Measurements from ENCODE around the gene RPRD2. TPM values are rescaled to one million over a fixed set of nuclear protein-coding genes. Genes with fewer than 3 reads are reported as not detected.
"Not testable (repeated sequence)": the region's sequence is repeated elsewhere in the genome, so short reads cannot be mapped to it uniquely, and the experiment has no call there.

The RPRD2 gene
- total and polyA plus RNA-seq, 9 of the 15 experiments (the other 6 are each of a cell fraction or from before 2014, with no cell fraction given), result 1.5 to 21.6 (median 7.7) TPM

DNA sequence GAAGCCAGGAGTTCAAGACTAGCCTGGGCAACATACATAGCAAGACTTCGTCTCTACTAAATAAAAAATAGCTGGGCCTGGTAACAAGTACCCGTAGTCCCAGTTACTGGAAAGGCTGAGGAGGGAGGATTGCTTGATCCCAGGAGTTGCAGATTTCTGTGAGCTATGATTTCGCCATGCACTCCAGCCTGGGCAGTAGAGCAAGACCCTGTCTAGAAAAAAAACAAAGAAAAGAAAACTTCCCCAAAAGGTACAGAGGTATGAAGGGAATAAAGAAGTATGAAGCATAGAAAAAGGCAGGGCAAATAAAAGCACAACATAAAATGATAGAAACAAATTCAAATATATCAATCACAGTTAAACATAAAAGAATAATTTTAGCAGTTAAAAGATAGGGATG lies 28.7 kb downstream of the RPRD2 start:
- intact Hi-C loops (cut with micrococcal nuclease) (no loop called here), in situ Hi-C loops (cut with MboI) (no loop called here)
- POLR2A ChIA-PET, result interaction anchor here (0.6 to 1.5 kb wide), 4 partner anchors 12 to 33 kb away, joined by 3 to 4 read pairs (median 3); partner anchors contain the start of gene RPRD2
- no TSS peak for BruUV-seq (replicated peaks)
- CTCF ChIA-PET (ENCODE audit: low intra/inter-chr PET ratio), result no interaction called here
- Histone ChIP-seq H4K20me1 (replicated peaks; ENCODE audit: control insufficient read depth, insufficient read depth, low read length) (0 out of 2 replicates have a peak, but pooled peaks cover 3% of the 10 kb centered on the region), H3K27ac (ENCODE audit: extremely low read depth, low read depth, low read length) (no peak overlapping the region), H3K36me3 (ENCODE audit: control insufficient read depth, insufficient read depth, low read length) (no peaks in the 10 kb centered on the region; the same call in 2 of the 3 replicates), H3K79me2 (ENCODE audit: control insufficient read depth, insufficient read depth, low read length) (peaks cover 79% of the 10 kb centered on the region), H3K27me3 (ENCODE audit: control insufficient read depth in 2 of 2, insufficient read depth in 2 of 2, low read length in 2 of 2) (no peaks in the 10 kb centered on the region), H3K4me2 (ENCODE audit: insufficient read depth, low read length) (no peak overlapping the region), H3K4me1 (replicated peaks in 1 of 2; ENCODE audit: control insufficient read depth in 2 of 2, insufficient read depth in 2 of 2, low read length in 2 of 2) (no peaks in the 10 kb centered on the region; a peak in 1 of 5 replicates), H2AFZ (ENCODE audit: low read depth, low read length) (no peak overlapping the region), H3K9me3 (replicated peaks; ENCODE audit: control insufficient read depth, insufficient read depth, low read depth, low read length) (no peaks in the 10 kb centered on the region), H3K9me1 (ENCODE audit: control insufficient read depth, insufficient read depth, low read length) (no peaks in the 10 kb centered on the region), H3K9ac (ENCODE audit: insufficient read depth in 1 of 2, low read depth in 2 of 2, low read length in 2 of 2) (no peak overlapping the region), H3K4me3 (no peak overlapping the region)
- FAIRE-seq, result no peak
- DNase-seq (ENCODE audit: extremely low read depth in 1 of 4, low spot score in 3 of 4), result no peak
- no peak for ATAC-seq
- WGBS (ENCODE audit: insufficient coverage, low coverage, missing lambda C conversion rate), result 90% methylated on average over 3 of the region's 3 CpGs
- peak; percentile 52 for TF ChIP-seq ZNF121 (CRISPR knock-in tag; conservative IDR thresholded peaks at IDR 0.05)
- TF ChIP-seq, protein P1, sequence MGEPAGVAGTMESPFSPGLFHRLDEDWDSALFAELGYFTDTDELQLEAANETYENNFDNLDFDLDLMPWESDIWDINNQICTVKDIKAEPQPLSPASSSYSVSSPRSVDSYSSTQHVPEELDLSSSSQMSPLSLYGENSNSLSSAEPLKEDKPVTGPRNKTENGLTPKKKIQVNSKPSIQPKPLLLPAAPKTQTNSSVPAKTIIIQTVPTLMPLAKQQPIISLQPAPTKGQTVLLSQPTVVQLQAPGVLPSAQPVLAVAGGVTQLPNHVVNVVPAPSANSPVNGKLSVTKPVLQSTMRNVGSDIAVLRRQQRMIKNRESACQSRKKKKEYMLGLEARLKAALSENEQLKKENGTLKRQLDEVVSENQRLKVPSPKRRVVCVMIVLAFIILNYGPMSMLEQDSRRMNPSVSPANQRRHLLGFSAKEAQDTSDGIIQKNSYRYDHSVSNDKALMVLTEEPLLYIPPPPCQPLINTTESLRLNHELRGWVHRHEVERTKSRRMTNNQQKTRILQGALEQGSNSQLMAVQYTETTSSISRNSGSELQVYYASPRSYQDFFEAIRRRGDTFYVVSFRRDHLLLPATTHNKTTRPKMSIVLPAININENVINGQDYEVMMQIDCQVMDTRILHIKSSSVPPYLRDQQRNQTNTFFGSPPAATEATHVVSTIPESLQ (CRISPR knock-in tag; IDR thresholded peaks at IDR 0.05), result no peak

DNA sequence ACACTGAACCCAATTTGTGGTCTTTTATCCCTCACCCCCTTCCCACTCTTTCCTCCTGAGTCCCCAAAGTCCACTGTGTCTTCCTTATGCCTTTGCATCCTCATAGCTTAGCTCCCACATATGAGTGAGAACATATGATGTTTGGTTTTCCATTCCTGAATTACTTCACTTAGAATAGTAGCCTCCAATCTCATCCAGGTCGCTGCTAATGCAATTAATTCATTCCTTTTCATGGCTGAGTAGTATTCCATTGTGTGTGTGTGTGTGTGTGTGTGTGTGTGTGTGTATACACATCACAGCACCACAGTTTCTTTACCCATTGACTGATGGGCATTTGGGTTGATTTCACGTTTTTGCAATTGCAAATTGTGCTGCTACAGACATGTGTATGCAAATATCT lies 31.2 kb downstream of the RPRD2 start:
- H3K9me3 ChIP-seq (replicated peaks; ENCODE audit: control insufficient read depth, insufficient read depth, low read depth, low read length); H3K36me3 ChIP-seq (ENCODE audit: control insufficient read depth, insufficient read depth, low read length); H3K9ac ChIP-seq (ENCODE audit: insufficient read depth in 1 of 2, low read depth in 2 of 2, low read length in 2 of 2); ATAC-seq; CTCF ChIA-PET (ENCODE audit: low intra/inter-chr PET ratio); H3K4me2 ChIP-seq (ENCODE audit: insufficient read depth, low read length); H3K4me1 ChIP-seq (replicated peaks in 1 of 2; ENCODE audit: control insufficient read depth in 2 of 2, insufficient read depth in 2 of 2, low read length in 2 of 2); intact Hi-C loops (cut with micrococcal nuclease); FAIRE-seq; DNase-seq (ENCODE audit: extremely low read depth in 1 of 4, low spot score in 3 of 4); H3K27me3 ChIP-seq (ENCODE audit: control insufficient read depth in 2 of 2, insufficient read depth in 2 of 2, low read length in 2 of 2); BruUV-seq (replicated peaks); in situ Hi-C loops (cut with MboI); H4K20me1 ChIP-seq (replicated peaks; ENCODE audit: control insufficient read depth, insufficient read depth, low read length); H3K4me3 ChIP-seq; H3K9me1 ChIP-seq (ENCODE audit: control insufficient read depth, insufficient read depth, low read length); H2AFZ ChIP-seq (ENCODE audit: low read depth, low read length); H3K27ac ChIP-seq (ENCODE audit: extremely low read depth, low read depth, low read length): not testable (repeated sequence)
- peaks cover 76% of the 10 kb centered on the region for H3K79me2 ChIP-seq (ENCODE audit: control insufficient read depth, insufficient read depth, low read length)
- 58% methylated on average over 1 of the region's 2 CpGs for WGBS (ENCODE audit: insufficient coverage, low coverage, missing lambda C conversion rate)
- POLR2A ChIA-PET, result interaction anchor here (1.0 kb wide), 1 partner anchor 8 kb away, joined by 3 read pairs; no protein-coding TSS in a partner anchor
- TF ChIP-seq BCOR (IDR thresholded peaks at IDR 0.05) (peak; percentile 44; the same call in 1 of the 2 replicates), ZNF146 (CRISPR knock-in tag; IDR thresholded peaks at IDR 0.05; ENCODE audit: unreplicated experiment) (peak; percentile 92), KDM1A (IDR thresholded peaks at IDR 0.05) (0 out of 4 replicates have a peak, but pooled peaks of 1 of the 2 experiments have one; percentile 24)
